ENCODE results near the gene PRICKLE4.

The PRICKLE4 gene

GRCh38 chr6:41732149-41732548, 48.4 kb upstream of the PRICKLE4 start:
- peak; percentile 90 for TF ChIP-seq ZNF768 (tag by site-specific recombination; IDR thresholded peaks at IDR 0.05)
- TF ChIP-seq, protein P1, sequence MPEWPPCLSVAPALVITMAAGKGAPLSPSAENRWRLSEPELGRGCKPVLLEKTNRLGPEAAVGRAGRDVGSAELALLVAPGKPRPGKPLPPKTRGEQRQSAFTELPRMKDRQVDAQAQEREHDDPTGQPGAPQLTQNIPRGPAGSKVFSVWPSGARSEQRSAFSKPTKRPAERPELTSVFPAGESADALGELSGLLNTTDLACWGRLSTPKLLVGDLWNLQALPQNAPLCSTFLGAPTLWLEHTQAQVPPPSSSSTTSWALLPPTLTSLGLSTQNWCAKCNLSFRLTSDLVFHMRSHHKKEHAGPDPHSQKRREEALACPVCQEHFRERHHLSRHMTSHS (tag by site-specific recombination; IDR thresholded peaks at IDR 0.05) = no peak
- ChIA-PET CTCF (interaction anchor here (2.6 to 6.7 kb wide), 2 partner anchors 27 to 44 kb away, joined by 7 to 51 read pairs; no protein-coding TSS in a partner anchor), POLR2A (interaction anchor here (0.6 to 1.2 kb wide), 2 partner anchors 27 to 38 kb away, joined by 3 read pairs; no protein-coding TSS in a partner anchor)
- Histone ChIP-seq H3K9me3 (ENCODE audit: control insufficient read depth, insufficient read depth, low read depth, low read length) (no peaks in the 10 kb centered on the region), H3K27ac (ENCODE audit: extremely low read depth, low read depth, low read length) (no peak overlapping the region), H3K4me1 (ENCODE audit: control insufficient read depth, insufficient read depth, low read length) (0 out of 2 replicates have a peak, but pooled peaks cover 3% of the 10 kb centered on the region), H3K4me3 (ENCODE audit: low read depth, low read length) (no peak overlapping the region), H3K36me3 (ENCODE audit: control insufficient read depth in 2 of 2, insufficient read depth in 1 of 2, low read length in 2 of 2) (no peaks in the 10 kb centered on the region)

DNA sequence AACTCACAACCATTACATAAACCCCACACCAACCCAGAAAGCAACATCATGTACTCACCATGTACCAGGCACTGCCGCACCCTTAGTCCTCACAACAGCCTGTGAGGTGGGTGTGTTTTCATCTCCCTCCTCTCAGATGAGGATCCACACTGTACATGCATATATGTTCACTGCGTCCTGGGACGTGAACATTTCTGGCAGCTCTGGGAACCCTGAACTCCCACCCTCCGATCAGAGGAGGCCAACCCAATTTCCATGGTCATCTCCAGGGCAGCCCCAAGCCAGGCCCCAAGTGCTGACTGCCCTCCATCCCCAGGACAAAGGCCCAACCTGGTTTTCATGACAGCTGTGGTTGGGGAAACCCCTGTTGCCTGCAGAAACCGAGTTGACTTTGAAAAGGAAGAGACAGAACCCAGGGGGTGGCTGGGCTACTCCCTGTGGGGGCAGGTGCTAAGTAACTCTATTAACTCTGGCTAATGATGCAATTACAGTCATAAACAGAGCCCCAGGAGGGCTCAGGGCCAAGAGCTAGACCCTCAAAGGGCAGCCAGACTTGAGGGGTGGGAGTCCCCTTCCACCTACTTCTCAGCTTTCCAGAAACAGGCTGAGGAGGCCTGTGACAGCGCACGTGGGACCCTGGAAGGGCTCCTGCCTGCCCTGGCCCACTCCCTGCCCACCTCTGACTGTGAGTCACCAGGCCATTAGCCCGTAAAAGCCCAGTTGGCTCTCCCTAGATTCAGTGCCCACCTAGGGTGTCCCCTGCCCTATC, 47.8 kb upstream of the PRICKLE4 start:
- Histone ChIP-seq H3K27ac (ENCODE audit: extremely low read depth, low read depth, low read length) (no peak overlapping the region), H3K4me3 (ENCODE audit: low read depth, low read length) (no peak overlapping the region), H3K4me1 (ENCODE audit: control insufficient read depth, insufficient read depth, low read length) (0 out of 2 replicates have a peak, but pooled peaks cover 3% of the 10 kb centered on the region), H3K9me3 (ENCODE audit: control insufficient read depth, insufficient read depth, low read depth, low read length) (no peaks in the 10 kb centered on the region), H3K36me3 (ENCODE audit: control insufficient read depth in 2 of 2, insufficient read depth in 1 of 2, low read length in 2 of 2) (no peaks in the 10 kb centered on the region)
- ChIA-PET POLR2A (interaction anchor here (0.6 to 2.0 kb wide), 5 partner anchors 15 to 209 kb away, joined by 3 to 11 read pairs (median 3); partner anchors contain the start of gene CCND3), CTCF (interaction anchor here (0.6 to 6.7 kb wide), 15 partner anchors 17 to 365 kb away, joined by 3 to 51 read pairs (median 7); partner anchors contain the start of genes FRS3 and TOMM6)
- TF ChIP-seq PATZ1 (tag by site-specific recombination; IDR thresholded peaks at IDR 0.05) (peak; percentile 22; the same call in 1 of the 2 replicates), ZNF350 (tag by site-specific recombination; IDR thresholded peaks at IDR 0.05) (no peak), ZNF548 (tag by site-specific recombination; IDR thresholded peaks at IDR 0.05) (no peak), ZNF394 (tag by site-specific recombination; IDR thresholded peaks at IDR 0.05; ENCODE audit: borderline replicate concordance) (peak; percentile 53; the same call in 1 of the 2 replicates), ZNF521 (tag by site-specific recombination; IDR thresholded peaks at IDR 0.05) (no peak), ZNF221 (tag by site-specific recombination; IDR thresholded peaks at IDR 0.05; ENCODE audit: borderline replicate concordance) (no peak), ZNF596 (tag by site-specific recombination; IDR thresholded peaks at IDR 0.05) (no peak), ZNF791 (tag by site-specific recombination; IDR thresholded peaks at IDR 0.05) (no peak), KLF9 (tag by site-specific recombination; IDR thresholded peaks at IDR 0.05; ENCODE audit: low read depth) (no peak), REPIN1 (tag by site-specific recombination; IDR thresholded peaks at IDR 0.05; ENCODE audit: low read depth) (no peak), SCRT2 (tag by site-specific recombination; IDR thresholded peaks at IDR 0.05) (no peak), ZFHX2 (tag by site-specific recombination; conservative IDR thresholded peaks at IDR 0.05) (peak; percentile 95), ZSCAN18 (tag by site-specific recombination; IDR thresholded peaks at IDR 0.05) (no peak), ZNF426 (tag by site-specific recombination; IDR thresholded peaks at IDR 0.05) (no peak), REST (tag by site-specific recombination; IDR thresholded peaks at IDR 0.05) (no peak), ZNF792 (tag by site-specific recombination; IDR thresholded peaks at IDR 0.05) (no peak), GLIS2 (tag by site-specific recombination; IDR thresholded peaks at IDR 0.05) (peak; percentile 33), ZNF366 (tag by site-specific recombination; conservative IDR thresholded peaks at IDR 0.05) (no peak), EGR2 (tag by site-specific recombination; IDR thresholded peaks at IDR 0.05; ENCODE audit: low read depth) (peak; percentile 93), MYNN (tag by site-specific recombination; IDR thresholded peaks at IDR 0.05; ENCODE audit: borderline replicate concordance) (0 out of 2 replicates have a peak, but pooled peaks have one; percentile 16), SP2 (tag by site-specific recombination; IDR thresholded peaks at IDR 0.05) (no peak), ZIC2 (tag by site-specific recombination; IDR thresholded peaks at IDR 0.05) (peak; percentile 84)
